GM18505 (cell line): ENCODE measurements around the gene DTNA.

Source experiments
- ATAC-seq: cut with Tn5 transposase; IDR thresholded peaks from one replicate; pipeline ENCODE4 v1.9.1; 2021; ENCODE audit not compliant: unreplicated experiment
- POLR2A ChIP-seq: IDR thresholded peaks from 4 replicates; pipeline ENCODE4 v1.6.1; 2011; ENCODE audit warnings: borderline replicate concordance; ENCODE audit not compliant: insufficient read depth, insufficient read length; ENCODE audit errors: extremely low read depth

The DTNA gene

GRCh38 chr18:34821669-34822210 lies 111.6 kb downstream of the DTNA start:
- no peak for ATAC-seq
- TF ChIP-seq POLR2A = no peak

GRCh38 chr18:34828093-34828492 lies 118.0 kb downstream of the DTNA start:
- no peak for ATAC-seq
- no peak for TF ChIP-seq POLR2A

DNA sequence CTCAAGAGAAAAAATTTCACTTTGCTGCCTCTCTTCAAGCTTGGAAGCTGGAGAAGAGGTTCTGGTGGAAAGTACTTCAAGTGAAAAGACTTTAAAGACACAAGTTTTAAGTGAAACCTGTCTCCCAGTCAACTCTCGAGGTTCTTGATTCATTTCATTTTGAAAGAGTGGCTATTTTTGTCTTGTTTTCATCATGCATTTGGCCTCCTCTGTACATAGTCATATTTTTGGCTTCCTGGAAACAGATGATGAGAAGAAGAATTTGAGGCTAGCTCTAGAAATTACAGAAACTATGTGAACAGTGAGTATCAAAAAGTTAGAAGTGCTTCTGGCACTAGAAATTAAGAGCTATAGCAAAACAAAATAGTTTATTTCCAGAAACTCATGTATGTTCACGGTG lies 124.8 kb downstream of the DTNA start:
- ATAC-seq = no peak
- TF ChIP-seq POLR2A = no peak

GRCh38 chr18:34835466-34835865 lies 125.4 kb downstream of the DTNA start:
- ATAC-seq = no peak
- TF ChIP-seq POLR2A = no peak

- TF ChIP-seq POLR2A = no peak
- no peak for ATAC-seq
Measured at GRCh38 chr18:34837769-34838272, 127.7 kb downstream of the DTNA start.

DNA sequence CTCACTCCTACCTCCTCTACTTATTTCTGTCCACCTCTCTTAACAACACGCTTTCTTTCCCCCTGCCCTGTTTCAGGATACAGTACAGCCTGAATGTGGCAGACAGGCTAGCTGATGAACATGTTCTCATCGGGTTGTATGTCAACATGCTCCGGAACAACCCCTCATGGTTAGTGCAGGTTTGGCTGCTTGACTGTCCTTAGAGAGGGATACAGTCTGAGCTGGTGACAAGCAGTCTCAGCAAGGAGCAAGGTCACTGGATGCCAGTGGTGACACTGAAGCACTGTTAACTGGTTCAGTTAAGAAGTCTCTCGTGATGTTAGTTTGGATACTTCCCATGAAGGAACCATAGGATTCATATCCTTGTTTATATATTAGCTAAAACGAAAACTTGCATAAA lies 128.6 kb downstream of the DTNA start:
- no peak for TF ChIP-seq POLR2A
- no peak for ATAC-seq

DNA sequence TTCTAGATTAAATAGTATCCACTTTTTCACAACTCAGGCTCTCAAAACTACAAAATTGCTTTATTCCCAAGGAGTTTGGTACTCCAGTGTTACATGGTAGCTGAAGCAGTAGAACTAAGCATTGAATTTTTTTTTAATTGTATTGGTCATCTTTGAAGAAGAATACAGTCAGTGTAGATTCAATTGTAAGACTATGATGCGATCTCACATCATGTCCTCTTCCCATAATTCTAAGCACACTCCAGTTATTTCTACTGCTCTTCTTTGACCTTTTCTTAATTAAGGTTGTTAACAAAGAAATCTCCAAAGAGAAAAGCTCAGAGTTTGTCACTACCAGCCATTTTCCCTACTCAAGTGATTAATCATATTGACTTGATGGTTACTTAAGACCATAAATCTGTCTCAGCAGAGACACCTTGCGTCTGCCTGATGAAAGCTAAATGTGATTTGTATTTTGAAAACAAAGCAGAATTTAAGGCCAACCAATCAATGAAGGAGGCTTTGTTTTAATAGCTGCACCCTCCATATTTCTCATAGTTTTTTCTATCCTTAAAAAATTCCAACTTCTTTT lies 130.2 kb downstream of the DTNA start:
- TF ChIP-seq POLR2A = no peak
- no peak for ATAC-seq

- ATAC-seq = no peak
- no peak for TF ChIP-seq POLR2A
Measured at GRCh38 chr18:34841891-34842290, 131.8 kb downstream of the DTNA start.

GRCh38 chr18:34844072-34844471 lies 134.0 kb downstream of the DTNA start:
- ATAC-seq = no peak
- TF ChIP-seq POLR2A = no peak

GRCh38 chr18:34844732-34845459 lies 134.8 kb downstream of the DTNA start:
- no peak for TF ChIP-seq POLR2A
- no peak for ATAC-seq

GRCh38 chr18:34847408-34847807 lies 137.3 kb downstream of the DTNA start:
- no peak for TF ChIP-seq POLR2A
- ATAC-seq = no peak

GRCh38 chr18:34848156-34848555 lies 138.1 kb downstream of the DTNA start:
- no peak for TF ChIP-seq POLR2A
- no peak for ATAC-seq

GRCh38 chr18:34848695-34849094 lies 138.6 kb downstream of the DTNA start:
- ATAC-seq = no peak
- no peak for TF ChIP-seq POLR2A

DNA sequence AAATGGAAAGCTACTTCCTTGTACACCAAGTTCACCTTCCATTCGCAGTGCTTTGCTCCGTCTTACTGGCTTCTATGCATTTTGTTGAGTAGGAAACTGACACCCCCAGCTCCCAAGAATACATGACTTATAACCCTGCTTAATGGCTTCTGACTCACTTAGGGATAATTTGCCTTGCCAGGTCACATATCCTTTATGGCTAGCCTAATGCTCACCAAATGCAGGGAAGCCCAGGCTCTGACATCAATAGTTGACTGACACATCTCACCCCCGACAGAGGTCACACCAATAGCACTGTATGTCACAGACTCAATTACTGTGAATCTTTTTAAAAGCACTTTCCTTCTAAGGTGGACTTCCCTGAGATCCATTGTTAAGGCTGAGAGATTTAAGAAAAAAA lies 147.2 kb downstream of the DTNA start:
- TF ChIP-seq POLR2A = no peak
- ATAC-seq = no peak

DNA sequence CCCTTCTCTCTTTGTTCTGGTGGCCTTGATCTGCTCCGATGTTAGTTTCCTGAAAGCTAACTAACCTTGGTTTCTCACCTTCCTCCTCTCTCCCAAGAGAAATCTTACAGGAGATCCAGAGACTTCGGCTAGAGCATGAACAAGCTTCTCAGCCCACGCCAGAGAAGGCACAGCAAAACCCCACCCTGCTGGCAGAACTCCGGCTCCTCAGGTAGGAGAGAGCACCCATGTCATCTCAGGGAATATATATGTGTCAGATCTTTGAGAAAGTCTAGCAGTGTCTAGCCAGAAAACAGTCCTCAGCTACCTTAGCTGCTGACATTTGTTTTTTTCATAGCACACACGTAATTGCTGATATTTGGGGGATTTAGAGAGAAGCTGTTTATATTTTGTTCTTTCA lies 148.1 kb downstream of the DTNA start:
- no peak for ATAC-seq
- no peak for TF ChIP-seq POLR2A

- TF ChIP-seq POLR2A = no peak
- ATAC-seq = no peak
Measured at GRCh38 chr18:34859496-34859895, 149.4 kb downstream of the DTNA start.
